Measurements from ENCODE around the gene ETV4. TPM values are rescaled to one million over a fixed set of nuclear protein-coding genes. Genes with fewer than 3 reads are reported as not detected.

The ETV4 gene
- total and polyA plus RNA-seq, 2 donors (not counting 1 experiment from before 2014, with no cell fraction given), result not detected

DNA sequence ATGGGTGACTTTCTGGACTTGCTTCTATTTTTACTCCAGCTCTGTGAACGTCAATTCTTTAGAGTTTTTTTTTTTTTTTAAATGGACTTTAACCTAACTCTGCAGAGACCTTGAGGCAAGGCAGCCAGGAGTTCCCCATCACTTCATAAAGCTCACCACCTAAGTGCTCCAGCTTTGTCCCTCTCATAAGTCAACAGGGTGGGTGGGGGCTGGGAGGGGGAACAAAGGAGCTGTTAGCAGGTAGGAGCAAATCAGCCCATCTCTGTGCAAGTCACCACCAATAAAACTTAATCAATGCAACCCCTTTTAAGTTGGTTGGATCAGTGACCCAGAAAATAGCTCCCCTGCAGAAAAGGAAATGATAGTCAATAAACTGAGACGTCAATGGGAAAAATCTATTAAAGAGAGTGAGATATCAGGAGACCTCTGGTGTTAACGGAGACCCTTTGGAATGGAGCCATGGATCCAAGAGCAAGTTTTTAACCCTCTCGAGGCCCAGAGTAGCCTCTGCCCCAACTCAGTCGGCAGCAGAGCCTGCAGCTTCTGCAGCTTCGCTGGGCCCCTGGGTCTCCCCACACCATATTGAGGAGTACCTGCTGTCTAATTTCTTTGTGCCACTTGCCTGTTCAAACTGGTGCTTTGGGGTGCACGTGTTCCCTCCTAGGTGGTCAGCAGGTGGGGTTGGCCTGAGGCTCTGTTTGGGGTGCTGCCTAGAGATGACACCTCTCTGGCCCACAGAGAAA lies 27.6 kb upstream of the ETV4 start:
- H3K9me3 Mint-ChIP-seq (ENCODE audit: insufficient read depth), result no peaks in the 10 kb centered on the region
- intact Hi-C loops (cut with micrococcal nuclease), result loop anchor here (10.0 kb wide), 1 partner anchor 179 kb away; the partner anchor contains the start of gene ARL4D

More for the DNA sequence above, 27.6 kb upstream of the ETV4 start:
- H3K27ac ChIP-seq (ENCODE audit: low read length in 2 of 2), result no peak overlapping the region
- H3K36me3 ChIP-seq (replicated peaks in 1 of 2; ENCODE audit: control extremely low read depth in 1 of 2, control insufficient read depth in 1 of 2, extremely low read depth in 1 of 2, insufficient read depth in 2 of 2, low read length in 1 of 2), result no peaks in the 10 kb centered on the region
- POLR2A ChIA-PET, result no interaction called here
- WGBS (ENCODE audit: insufficient coverage), result 69% methylated on average over 5 of the region's 7 CpGs
- CTCF ChIA-PET, result interaction anchor here (0.7 to 9.1 kb wide), 6 partner anchors 16 to 272 kb away, joined by 3 to 153 read pairs (median 4); partner anchors contain the start of gene SOST
- Mint-ChIP-seq H3K27me3 (peaks cover 9% of the 10 kb centered on the region), H3K4me3 (no peak overlapping the region), H3K4me1 (peaks cover 14% of the 10 kb centered on the region), H3K27ac (no peak overlapping the region)
- H2AFZ ChIP-seq (ENCODE audit: insufficient read depth, low read depth, low read length, poor library complexity, severe bottlenecking), result no peak overlapping the region
- H3K4me2 ChIP-seq (replicated peaks; ENCODE audit: low read depth, low read length, poor library complexity, severe bottlenecking), result no peak overlapping the region
- H3K79me2 ChIP-seq (ENCODE audit: control insufficient read depth, insufficient read depth, low read length), result no peaks in the 10 kb centered on the region
- H3K4me1 ChIP-seq (ENCODE audit: control insufficient read depth in 2 of 2, insufficient read depth in 2 of 2, low read length in 2 of 2), result peaks cover 11 to 13% of the 10 kb centered on the region in 2 donors
- no peak for ATAC-seq (ENCODE audit: low read depth)
- H4K20me1 ChIP-seq (ENCODE audit: control insufficient read depth, insufficient read depth, low read length, poor library complexity, severe bottlenecking), result no peaks in the 10 kb centered on the region
- TF ChIP-seq EZH2 (IDR thresholded peaks at IDR 0.05; ENCODE audit: borderline replicate concordance, insufficient read depth, low read depth, low read length, poor library complexity, severe bottlenecking), result no peak
- no peak for TF ChIP-seq CTCF (IDR thresholded peaks at IDR 0.05)
- no peak for DNase-seq
- peaks cover 0 to 15% (median 0%) of the 10 kb centered on the region in 4 experiments for H3K27me3 ChIP-seq (replicated peaks in 1 of 4; ENCODE audit: control extremely low read depth in 1 of 4, control insufficient read depth in 3 of 4, insufficient read depth in 4 of 4, low read length in 3 of 4)
- no peak overlapping the region for H3K9ac ChIP-seq (ENCODE audit: low read length)
- no peak overlapping the region for H3K4me3 ChIP-seq (ENCODE audit: control extremely low read depth in 1 of 5, extremely low read depth in 1 of 5, insufficient read depth in 1 of 5, low read depth in 2 of 5, low read length in 4 of 5)
- H3K9me3 ChIP-seq (ENCODE audit: control extremely low read depth in 1 of 3, control insufficient read depth in 2 of 3, insufficient read depth in 1 of 3, low read length in 2 of 3), result no peaks in the 10 kb centered on the region
